Measurements from ENCODE around the gene MED26.

Gene MED26

GRCh38 chr19:16611121-16611520 lies 16.9 kb downstream of the MED26 start:
- DNase-seq: no peak

GRCh38 chr19:16609511-16610200 lies 18.3 kb downstream of the MED26 start:
- no peak for DNase-seq

- peak; percentile 73 for DNase-seq
These were observed 19.7 kb downstream of the MED26 start for GRCh38 chr19:16608290-16608739.

GRCh38 chr19:16607819-16608218 lies 20.2 kb downstream of the MED26 start:
- no peak for DNase-seq

DNA sequence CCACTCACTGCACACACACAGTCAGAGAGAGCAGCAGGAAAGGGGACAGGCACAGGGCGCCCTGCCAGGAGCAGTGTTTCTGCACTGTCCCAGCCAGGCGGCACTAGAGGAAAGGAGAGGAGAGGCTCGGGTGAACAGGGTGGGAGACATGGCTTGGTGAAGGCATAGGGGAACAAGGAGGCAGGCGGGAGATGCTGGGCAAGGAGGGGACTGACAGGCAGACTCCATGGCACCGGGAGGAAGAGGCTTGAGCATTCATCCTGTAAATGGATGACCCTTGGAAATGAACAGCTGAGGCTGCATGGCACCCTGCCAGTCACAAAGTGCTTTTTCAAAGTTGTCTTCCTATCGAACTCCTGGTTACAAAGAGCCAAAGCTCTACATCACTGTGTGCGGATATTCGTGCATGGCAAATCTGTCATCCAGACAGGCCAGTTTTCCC lies 22.4 kb downstream of the MED26 start:
- no peak for DNase-seq

DNA sequence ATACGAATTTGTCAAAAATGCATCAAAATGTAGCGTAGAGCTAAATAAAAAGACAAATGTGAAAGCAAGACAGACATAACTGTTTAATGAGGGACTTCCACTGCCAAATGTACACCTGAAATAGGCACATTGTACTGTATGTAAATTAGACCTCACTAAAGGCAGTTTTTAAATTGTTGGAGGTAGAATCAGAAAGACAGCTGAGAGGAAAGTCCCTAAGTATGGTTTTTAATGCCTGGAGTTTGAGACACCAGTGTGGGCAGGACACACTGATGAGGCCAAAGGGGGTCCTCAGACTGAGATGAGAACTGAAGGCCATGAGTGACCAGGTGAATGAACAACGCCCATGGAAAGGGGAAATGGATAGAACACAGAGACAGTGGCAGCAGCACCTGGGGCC lies 22.9 kb downstream of the MED26 start:
- DNase-seq: no peak

- DNase-seq: no peak
These were observed 23.4 kb downstream of the MED26 start for GRCh38 chr19:16604615-16605014.

DNA sequence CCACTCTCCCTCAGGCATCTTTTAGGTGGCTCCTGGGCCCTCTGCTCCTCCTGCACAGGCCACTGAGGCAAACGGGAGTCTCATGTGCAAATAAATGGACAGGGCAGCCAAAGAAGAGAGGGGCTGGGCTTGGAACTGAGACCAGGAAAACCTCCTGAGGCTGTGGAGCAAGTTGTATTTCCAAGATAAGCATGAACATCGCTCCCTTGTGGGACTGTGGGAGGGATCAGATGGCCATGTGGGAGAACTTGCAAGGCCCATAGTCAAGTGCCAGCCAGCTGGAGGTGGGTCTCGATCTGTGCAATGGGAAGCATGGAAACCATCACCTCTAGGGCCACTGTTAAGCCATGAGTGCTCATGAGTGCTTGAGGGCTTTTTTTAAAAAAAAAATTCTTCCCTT lies 24.9 kb downstream of the MED26 start:
- no peak for DNase-seq

GRCh38 chr19:16601378-16602052 lies 26.5 kb downstream of the MED26 start:
- DNase-seq: no peak

- no peak for DNase-seq
These were observed 27.2 kb downstream of the MED26 start for GRCh38 chr19:16600824-16601223.

GRCh38 chr19:16599655-16600346 lies 28.2 kb downstream of the MED26 start:
- DNase-seq: no peak

GRCh38 chr19:16598848-16599247 lies 29.2 kb downstream of the MED26 start:
- DNase-seq: no peak

DNA sequence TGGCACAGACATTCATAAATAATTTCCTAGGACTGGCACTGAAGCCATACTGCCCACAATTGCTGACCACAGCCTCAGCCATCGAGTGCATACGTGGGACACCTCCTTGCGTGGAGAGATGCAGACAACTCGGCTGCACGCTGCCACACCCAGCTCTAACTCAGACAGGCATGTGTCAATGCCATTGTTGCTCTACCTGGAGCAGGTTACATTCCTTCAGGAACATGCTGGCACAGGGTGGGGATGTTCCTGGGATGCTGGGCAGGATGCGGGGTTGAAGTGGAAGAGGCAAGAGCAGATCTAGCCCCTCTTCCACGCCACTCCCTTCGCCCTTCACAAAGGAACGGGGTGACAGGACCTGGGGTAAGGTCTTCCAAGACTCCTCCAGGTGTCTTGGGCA lies 31.6 kb downstream of the MED26 start:
- no peak for DNase-seq

- DNase-seq: no peak
These were observed 32.9 kb downstream of the MED26 start for GRCh38 chr19:16595097-16595496.

DNA sequence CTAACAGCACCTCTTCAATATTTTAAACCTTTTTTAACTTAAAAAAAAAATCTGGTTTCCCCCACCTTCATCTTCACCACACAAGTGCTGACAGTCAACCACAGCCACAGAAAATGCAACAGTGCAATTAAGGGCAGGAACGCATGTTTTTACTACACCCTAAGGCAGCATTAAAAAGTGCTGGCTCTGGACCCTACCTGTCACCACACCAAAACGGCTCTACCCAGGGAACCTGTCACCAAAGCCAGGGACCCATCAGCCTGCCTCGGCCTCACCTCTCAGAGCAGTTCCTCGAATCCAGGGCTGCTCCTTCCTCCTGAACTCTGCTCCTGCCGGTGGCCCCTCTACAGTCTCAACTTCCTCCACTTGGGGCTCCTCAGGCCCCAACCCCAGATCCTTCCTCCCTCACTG lies 33.3 kb downstream of the MED26 start:
- DNase-seq: no peak

GRCh38 chr19:16594131-16594586 lies 33.8 kb downstream of the MED26 start:
- peak; percentile 29 for DNase-seq

GRCh38 chr19:16593181-16593580 lies 34.8 kb downstream of the MED26 start:
- DNase-seq: no peak

- DNase-seq: no peak
These were observed 36.0 kb downstream of the MED26 start for GRCh38 chr19:16591803-16592556.

DNA sequence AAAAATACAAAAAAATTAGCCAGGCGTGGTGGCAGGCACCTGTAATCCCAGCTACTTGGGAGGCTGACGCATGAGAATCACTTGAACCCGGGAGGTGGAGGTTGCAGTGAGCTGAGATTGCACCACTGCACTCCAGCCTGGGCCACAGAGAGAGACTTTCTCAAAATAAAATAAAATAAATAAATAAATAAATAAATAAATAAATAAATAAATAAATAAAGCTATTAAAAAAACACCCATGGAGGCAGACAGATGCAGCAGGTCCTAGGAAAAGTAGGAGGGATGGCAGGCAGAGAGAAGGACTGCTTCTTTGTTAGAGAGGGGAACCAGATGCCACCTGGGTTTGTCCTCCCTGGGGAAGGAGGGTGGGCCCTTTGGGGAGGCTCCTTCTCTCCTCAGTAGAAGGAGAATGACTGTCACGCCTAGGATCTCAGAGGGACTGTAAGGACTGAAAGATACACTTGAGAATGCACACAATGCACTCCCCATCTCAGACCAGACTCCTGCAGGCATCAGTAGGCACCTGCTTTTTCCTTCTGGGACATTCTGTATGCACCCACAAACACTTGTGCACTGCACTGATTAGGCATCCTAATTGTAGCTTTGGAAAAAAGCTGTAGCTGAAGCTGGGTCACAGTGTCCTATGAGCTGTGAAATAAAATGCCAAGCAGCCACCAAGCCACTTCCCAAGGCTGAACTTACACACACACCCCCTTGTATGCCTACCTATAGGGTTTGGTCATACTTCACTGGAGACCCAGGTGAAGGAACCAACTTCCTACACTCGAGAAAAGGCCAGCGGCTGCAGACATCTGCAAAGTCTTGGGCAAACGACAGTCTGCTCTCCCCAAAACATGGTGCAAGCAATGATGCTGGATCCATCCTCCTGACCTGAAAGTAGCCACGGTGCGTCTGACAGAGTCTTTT lies 36.9 kb downstream of the MED26 start:
- no peak for DNase-seq

DNA sequence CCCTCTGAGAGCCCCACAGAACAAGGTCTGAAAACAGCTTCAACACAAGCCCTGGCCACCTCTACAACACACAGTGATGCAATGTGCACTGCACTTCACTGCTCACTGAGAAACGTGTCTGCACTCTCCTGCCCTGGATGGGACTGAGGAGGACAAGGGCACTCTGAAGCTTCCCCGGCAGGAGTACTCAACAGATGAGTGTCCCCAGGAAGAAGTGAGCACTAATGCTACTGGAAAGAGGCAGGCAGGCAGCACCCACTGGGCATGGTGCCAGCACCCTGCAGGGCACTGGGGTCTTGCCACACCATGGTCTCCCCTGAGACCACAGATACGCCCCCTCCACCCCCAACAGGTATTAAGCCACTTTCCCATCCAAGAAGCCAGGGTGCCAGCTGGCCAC lies 38.1 kb downstream of the MED26 start:
- no peak for DNase-seq

DNA sequence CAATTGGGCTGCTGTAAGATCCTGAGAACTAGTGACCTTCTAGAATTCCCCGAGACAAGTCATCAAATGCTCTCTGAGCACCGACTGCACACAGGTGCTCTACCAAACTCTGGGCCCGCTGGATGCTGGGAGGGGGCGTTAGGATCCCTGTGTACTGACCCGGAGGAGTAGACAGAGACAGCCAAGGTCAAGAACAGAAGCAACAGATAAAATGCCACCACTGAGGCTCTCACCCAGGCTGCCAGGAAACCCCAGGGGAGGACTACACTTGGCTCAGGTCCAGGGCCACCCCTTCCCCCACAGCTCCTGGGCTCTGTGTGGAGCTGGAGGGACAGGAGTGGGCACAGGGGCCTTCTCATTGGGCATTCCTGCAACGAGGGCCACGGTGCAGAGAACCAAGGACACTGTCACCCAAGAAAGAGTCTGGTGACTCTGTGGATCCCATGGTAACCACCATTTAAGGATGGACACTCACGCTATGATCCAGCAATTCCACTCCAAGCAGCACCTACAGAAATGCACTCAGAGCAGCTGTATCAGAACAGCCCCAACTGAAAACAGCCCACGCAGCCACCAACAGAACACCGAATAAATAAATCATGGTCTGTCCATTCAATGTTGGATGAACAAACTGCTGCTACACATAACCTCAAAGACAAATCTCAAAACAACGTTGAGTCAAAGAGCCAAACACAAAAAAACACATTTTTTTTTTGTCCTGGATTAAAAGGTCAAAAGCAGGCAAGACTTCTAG lies 39.0 kb downstream of the MED26 start:
- no peak for DNase-seq

Measured in suppressor macrophage treated with lipopolysaccharide for 4 hours (primary cell).